ENCODE measurements around the gene ASTN2. TPM values are rescaled to one million over a fixed set of nuclear protein-coding genes. Genes with fewer than 3 reads are reported as not detected.

Gene ASTN2
- total and polyA plus RNA-seq, 2 experiments from 2014 or later: 5.8 to 7.5 TPM

DNA sequence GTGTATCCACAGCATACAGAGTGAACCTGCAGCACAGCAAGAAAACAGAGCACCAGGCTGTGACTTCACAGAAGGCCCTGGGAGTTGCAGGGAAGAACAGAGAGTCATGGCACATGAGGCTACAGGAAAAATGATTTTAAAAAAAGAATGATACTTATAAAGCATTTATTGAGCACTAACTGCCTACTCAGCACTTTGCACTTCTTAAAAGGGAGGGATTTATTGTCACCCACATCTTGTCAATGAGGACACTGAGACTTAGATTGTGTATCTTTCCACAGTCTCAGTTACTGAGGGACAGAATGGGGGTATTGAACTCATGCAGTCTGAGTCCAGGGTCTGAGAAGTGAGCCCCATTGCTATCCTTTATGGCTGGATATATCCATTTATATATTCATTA, 972.3 kb downstream of the ASTN2 start:
- in situ Hi-C loops (cut with MboI): no loop called here
- TF ChIP-seq EZH2phosphoT487 (IDR thresholded peaks at IDR 0.05; ENCODE audit: insufficient read depth, low read depth) (no peak), EZH2 (IDR thresholded peaks at IDR 0.05; ENCODE audit: insufficient read depth, poor library complexity, severe bottlenecking) (no peak)
- no peak overlapping the region for H3K9ac ChIP-seq
- no peak for DNase-seq
- no peak overlapping the region for H2AFZ ChIP-seq
- H3K27ac ChIP-seq: no peak overlapping the region
- H3K4me1 ChIP-seq (ENCODE audit: insufficient read depth): peaks cover 3% of the 10 kb centered on the region; the same call in 1 of the 2 replicates
- no peaks in the 10 kb centered on the region for H4K20me1 ChIP-seq (ENCODE audit: insufficient read depth)
- H3K4me2 ChIP-seq (ENCODE audit: unreplicated experiment): no peak overlapping the region
- no peaks in the 10 kb centered on the region for H3K27me3 ChIP-seq (replicated peaks; ENCODE audit: insufficient read depth)
- no peaks in the 10 kb centered on the region for H3K79me2 ChIP-seq (ENCODE audit: insufficient read depth)
- no peak overlapping the region for H3K4me3 ChIP-seq
- H3K9me2 ChIP-seq (ENCODE audit: insufficient read depth): no peaks in the 10 kb centered on the region
- H3F3A ChIP-seq (ENCODE audit: insufficient read depth): no peaks in the 10 kb centered on the region
- no peaks in the 10 kb centered on the region for H3K9me3 ChIP-seq (ENCODE audit: low read depth)
- no peaks in the 10 kb centered on the region for H3K36me3 ChIP-seq (ENCODE audit: low read depth)

- Histone ChIP-seq H3K4me3 (no peak overlapping the region), H2AFZ (no peak overlapping the region), H3K9ac (no peak overlapping the region), H3K9me2 (ENCODE audit: insufficient read depth) (no peaks in the 10 kb centered on the region), H3K36me3 (ENCODE audit: low read depth) (no peaks in the 10 kb centered on the region), H3K4me1 (ENCODE audit: insufficient read depth) (peaks cover 3% of the 10 kb centered on the region; the same call in 1 of the 2 replicates), H3K27ac (no peak overlapping the region), H3K79me2 (ENCODE audit: insufficient read depth) (no peaks in the 10 kb centered on the region), H4K20me1 (ENCODE audit: insufficient read depth) (no peaks in the 10 kb centered on the region), H3K9me3 (ENCODE audit: low read depth) (no peaks in the 10 kb centered on the region), H3F3A (ENCODE audit: insufficient read depth) (no peaks in the 10 kb centered on the region), H3K4me2 (ENCODE audit: unreplicated experiment) (no peak overlapping the region), H3K27me3 (replicated peaks; ENCODE audit: insufficient read depth) (no peaks in the 10 kb centered on the region)
- in situ Hi-C loops (cut with MboI): no loop called here
- DNase-seq: no peak
- TF ChIP-seq EZH2 (IDR thresholded peaks at IDR 0.05; ENCODE audit: insufficient read depth, poor library complexity, severe bottlenecking) (no peak), EZH2phosphoT487 (IDR thresholded peaks at IDR 0.05; ENCODE audit: insufficient read depth, low read depth) (no peak)
- 94 to 97% methylated on average over 10 of the region's 11 CpGs for WGBS, 2 experiments (ENCODE audit: low coverage in 1 of 2, low lambda C conversion rate in 2 of 2, missing lambda C conversion rate in 2 of 2)
These were observed 977.2 kb downstream of the ASTN2 start for GRCh38 chr9:116437411-116438370.

- Histone ChIP-seq H3K4me1 (ENCODE audit: insufficient read depth) (peaks cover 3% of the 10 kb centered on the region; the same call in 1 of the 2 replicates), H3K9ac (no peak overlapping the region), H3K27me3 (replicated peaks; ENCODE audit: insufficient read depth) (no peaks in the 10 kb centered on the region), H2AFZ (no peak overlapping the region), H3K9me2 (ENCODE audit: insufficient read depth) (no peaks in the 10 kb centered on the region), H3K79me2 (ENCODE audit: insufficient read depth) (no peaks in the 10 kb centered on the region), H3K27ac (no peak overlapping the region), H3K36me3 (ENCODE audit: low read depth) (no peaks in the 10 kb centered on the region), H4K20me1 (ENCODE audit: insufficient read depth) (no peaks in the 10 kb centered on the region), H3F3A (ENCODE audit: insufficient read depth) (no peaks in the 10 kb centered on the region), H3K4me2 (ENCODE audit: unreplicated experiment) (no peak overlapping the region), H3K4me3 (no peak overlapping the region), H3K9me3 (ENCODE audit: low read depth) (no peaks in the 10 kb centered on the region)
- DNase-seq: no peak
- in situ Hi-C loops (cut with MboI): no loop called here
- no peak for TF ChIP-seq EZH2phosphoT487 (IDR thresholded peaks at IDR 0.05; ENCODE audit: insufficient read depth, low read depth)
- no peak for TF ChIP-seq EZH2 (IDR thresholded peaks at IDR 0.05; ENCODE audit: insufficient read depth, poor library complexity, severe bottlenecking)
- WGBS, 2 experiments (ENCODE audit: low coverage in 1 of 2, low lambda C conversion rate in 2 of 2, missing lambda C conversion rate in 2 of 2): 95 to 100% methylated on average over 1 of the region's 1 CpG
These were observed 978.7 kb downstream of the ASTN2 start for GRCh38 chr9:116436121-116436520.

GRCh38 chr9:116435706-116436105, 979.2 kb downstream of the ASTN2 start:
- DNase-seq: no peak
- H3K4me2 ChIP-seq (ENCODE audit: unreplicated experiment): no peak overlapping the region
- H3K27ac ChIP-seq: no peak overlapping the region
- no peaks in the 10 kb centered on the region for H3F3A ChIP-seq (ENCODE audit: insufficient read depth)
- H2AFZ ChIP-seq: no peak overlapping the region
- no peaks in the 10 kb centered on the region for H3K9me3 ChIP-seq (ENCODE audit: low read depth)
- H3K79me2 ChIP-seq (ENCODE audit: insufficient read depth): no peaks in the 10 kb centered on the region
- in situ Hi-C loops (cut with MboI): no loop called here
- no peaks in the 10 kb centered on the region for H4K20me1 ChIP-seq (ENCODE audit: insufficient read depth)
- no peak overlapping the region for H3K4me3 ChIP-seq
- 35 to 43% methylated on average over 4 of the region's 4 CpGs for WGBS, 2 experiments (ENCODE audit: low coverage in 1 of 2, low lambda C conversion rate in 2 of 2, missing lambda C conversion rate in 2 of 2)
- H3K9ac ChIP-seq: no peak overlapping the region
- H3K36me3 ChIP-seq (ENCODE audit: low read depth): no peaks in the 10 kb centered on the region
- TF ChIP-seq EZH2 (IDR thresholded peaks at IDR 0.05; ENCODE audit: insufficient read depth, poor library complexity, severe bottlenecking) (no peak), EZH2phosphoT487 (IDR thresholded peaks at IDR 0.05; ENCODE audit: insufficient read depth, low read depth) (no peak)
- no peaks in the 10 kb centered on the region for H3K9me2 ChIP-seq (ENCODE audit: insufficient read depth)
- H3K4me1 ChIP-seq (ENCODE audit: insufficient read depth): peaks cover 3% of the 10 kb centered on the region; the same call in 1 of the 2 replicates
- H3K27me3 ChIP-seq (replicated peaks; ENCODE audit: insufficient read depth): no peaks in the 10 kb centered on the region

Data from GM23248 (cell line).